NCI-H446 (cell line): ENCODE measurements around the gene KCNH1.
A peak's percentile ranks its signal among the peaks of the same experiment; 100 is the strongest.

Experiments
- DNase-seq, 2 experiments: peaks; one replicate each; lab custom pipeline; 2025; lab: John Stamatoyannopoulos, UW

KCNH1 gene

DNA sequence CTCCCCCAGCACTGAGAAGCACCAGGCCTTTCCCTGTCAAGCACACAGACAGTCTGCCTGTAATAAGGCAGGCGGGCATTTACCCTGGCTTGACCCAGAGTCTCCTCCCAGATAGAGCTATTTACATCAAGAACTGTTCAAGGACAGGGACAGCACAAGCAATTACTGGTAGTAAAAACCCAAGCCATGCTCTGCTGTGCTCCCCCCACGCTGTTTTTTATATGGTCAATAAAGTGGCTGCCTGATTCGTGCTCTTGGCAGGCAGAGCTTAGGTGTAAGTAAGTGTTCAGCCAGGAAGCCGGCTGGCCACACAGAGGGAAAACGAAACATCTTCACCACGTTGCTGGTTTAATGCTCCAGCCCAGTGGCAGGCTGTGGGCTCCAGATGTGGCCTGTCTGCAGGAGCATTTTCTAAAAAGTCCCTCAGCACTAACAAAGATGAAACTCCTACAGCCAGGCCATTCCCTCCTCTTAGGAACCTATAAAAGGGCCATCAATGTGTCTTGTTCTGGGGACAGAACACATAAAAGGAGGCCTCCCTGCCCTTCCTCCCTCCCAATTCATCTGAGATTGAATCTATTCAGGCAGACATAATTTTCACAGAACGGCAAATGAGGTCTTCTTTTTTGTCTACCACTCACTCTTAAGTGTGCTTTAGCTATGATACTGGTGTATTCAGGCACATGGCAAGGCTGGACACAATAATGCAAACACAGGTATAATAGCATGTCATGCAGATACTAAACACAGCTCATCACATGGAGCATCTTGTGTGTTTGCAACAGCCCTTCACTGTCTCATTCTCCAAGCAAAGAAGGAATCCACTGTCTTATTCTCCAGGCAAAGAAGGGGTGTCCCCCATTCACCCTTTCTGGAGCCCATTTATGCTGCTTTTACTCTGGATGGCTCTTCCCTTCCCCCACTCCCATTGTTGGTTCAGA lies 426.4 kb downstream of the KCNH1 start:
- no peak for DNase-seq

DNA sequence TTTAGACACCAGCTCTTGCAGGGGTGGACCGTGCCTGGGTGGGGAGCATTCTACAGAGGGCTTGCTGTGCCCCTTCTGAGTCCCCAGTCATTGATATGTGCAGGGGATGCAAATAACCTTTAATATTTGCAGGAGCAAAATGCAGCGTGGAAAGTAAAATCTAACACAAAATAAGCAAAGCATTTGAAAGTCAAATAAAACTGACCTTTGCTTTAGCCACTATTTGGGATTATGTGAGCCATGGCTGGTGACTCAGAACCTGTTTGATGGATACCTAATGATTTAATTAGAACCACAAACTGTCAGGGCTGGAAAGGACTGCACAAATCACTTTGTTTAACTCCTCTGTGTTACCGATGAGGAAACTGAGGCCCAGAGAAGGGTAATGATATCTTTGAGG lies 427.7 kb downstream of the KCNH1 start:
- no peak for DNase-seq

DNA sequence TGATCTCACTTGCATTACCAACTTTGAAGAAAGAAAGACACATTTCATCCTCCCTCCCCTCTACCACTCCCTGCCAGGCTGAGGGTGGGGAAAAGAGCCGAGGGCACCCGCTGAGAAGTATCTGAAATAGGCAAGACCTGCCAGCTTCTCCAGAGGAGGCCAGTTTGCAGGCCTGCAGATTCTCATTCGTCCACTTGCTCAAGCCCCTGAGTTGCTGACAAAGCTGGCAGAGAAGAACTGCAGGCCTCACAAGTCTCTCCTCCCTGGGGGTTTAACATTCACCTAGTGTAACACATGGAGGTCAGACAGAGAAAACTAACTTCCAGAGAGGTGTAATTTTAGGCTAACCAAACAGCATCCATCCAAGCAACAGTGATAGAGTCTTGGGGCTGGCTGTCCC lies 428.9 kb downstream of the KCNH1 start:
- no peak for DNase-seq

DNA sequence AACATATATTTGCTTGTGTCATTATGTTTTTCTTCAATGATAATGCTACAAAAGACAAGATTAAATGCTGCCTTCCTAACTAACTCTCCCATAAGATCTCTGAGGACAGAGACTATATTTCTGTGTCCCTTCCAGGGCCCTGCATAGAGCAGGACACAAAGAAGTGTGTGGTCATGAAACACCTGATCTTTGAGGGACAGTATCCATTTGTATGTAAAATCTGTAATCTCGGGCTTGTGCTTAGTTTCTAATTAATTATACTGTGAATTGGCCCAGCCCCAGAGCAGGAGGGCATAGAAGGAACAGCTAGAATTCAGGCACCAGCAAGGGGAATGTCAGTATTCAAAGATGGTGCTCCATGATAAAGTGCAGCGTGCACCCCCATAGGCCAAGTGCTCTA lies 430.4 kb downstream of the KCNH1 start:
- no peak for DNase-seq

DNA sequence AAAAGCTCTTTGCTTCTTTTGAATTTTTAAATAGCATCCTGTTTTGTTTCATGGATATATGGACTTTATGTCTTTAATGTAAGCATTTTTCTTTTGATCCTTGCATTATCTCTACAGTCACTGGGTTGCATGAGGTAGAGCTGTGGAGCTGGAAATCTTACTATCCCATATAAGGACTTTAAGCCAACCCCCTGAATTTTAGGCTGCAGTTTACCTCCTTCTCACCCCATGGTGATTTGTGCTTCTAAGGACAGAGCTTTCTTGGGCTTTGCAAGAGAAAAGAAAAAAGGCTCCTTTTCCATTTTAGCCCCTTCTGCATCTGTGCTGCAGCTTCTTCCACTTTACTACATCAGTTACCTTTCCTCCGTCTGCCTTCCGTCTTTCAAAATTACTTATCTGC lies 431.4 kb downstream of the KCNH1 start:
- DNase-seq: no peak

DNA sequence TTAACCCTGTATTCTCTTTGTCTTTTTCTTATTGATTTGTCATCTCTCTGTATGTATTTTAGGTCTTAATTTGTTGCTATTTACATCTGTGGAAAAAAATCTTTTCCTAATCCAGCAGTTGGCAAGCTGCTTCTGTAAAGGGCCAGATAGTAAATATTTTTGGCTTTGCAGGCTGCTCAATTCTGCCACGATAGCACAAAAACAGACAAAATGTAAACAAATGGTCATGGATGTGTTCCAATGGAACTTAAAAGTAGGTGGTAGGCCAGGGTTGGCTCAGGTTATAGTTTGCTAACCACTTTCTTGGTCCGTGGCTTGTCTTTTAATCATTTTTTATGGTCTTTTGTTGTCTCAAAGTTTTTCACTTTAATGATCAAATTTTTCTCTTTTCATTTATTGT lies 433.4 kb downstream of the KCNH1 start:
- DNase-seq: no peak

DNA sequence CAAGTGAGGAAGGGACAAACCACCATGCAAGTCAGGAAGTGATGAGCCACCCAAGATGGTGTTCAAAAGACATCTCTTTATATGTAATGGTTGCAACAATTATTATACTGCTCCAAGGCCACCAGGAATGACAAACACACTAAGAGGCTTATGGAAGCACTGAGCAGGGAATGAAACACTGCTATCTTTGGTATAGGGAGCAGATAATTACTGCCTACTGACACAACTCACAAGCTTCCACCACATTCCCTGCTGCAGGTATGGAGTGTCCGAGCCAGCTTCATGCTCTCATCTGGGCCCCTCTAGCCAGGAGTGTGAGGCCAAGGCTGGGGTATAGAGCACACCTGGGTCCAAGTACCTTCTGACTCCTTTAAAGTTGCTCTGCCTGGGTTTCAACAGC lies 433.9 kb downstream of the KCNH1 start:
- no peak for DNase-seq

DNA sequence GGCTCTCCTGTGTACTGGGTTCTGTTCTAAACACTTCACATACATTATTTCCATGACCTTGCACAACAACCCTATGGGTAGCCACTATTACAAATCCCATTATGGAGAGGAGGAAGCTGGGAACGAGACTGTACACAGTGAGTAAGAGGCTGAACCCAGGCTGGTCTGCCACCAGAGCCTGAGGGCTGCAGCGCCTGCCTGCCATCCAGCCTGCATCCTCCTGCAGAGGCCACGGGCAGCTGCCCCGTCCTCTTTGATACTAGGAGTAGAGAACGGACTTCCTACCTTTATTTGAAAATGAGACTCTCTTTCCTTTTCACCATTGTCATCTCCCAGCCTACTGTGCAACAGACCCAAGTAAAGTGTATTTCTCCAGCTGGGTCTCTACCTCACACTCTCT lies 435.3 kb downstream of the KCNH1 start:
- DNase-seq: no peak

DNA sequence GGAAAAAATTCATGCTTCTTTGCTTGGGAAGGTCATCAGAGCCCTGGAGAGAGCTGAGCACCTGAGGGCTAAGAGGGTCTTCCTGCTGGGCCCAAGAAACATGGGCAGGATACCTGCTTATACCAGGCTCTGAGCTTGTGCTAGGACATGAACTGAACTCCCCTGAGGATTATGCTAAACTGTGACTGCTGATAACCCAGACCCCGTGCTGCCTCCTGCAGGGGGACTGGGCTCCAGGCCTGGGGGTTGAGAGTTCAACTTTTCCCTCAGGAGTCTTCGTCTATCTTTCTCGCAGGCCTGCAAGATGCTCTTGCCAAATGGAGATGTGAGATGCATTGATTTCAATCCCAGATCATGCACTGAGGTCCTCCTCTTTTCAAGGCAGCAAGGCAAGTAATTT lies 436.8 kb downstream of the KCNH1 start:
- DNase-seq: no peak

DNA sequence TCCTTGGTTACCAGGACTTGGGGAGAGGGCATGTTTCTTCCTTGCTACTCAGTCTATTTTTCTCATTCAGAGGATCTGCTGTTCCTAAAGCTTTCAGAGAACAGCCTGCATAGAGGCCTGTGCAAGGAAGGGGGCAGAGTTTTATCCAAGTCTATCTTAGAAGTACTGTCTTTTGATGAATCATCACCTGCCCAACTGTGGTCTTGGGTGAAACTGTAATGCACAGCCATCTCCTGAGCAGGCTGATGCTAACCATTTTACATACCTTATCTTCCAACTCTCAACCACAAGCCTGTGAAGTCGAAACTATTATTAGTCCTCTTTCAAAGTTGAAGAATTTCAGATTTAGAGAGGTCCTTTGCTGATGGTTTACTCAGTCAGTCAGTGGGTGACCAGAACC lies 437.2 kb downstream of the KCNH1 start:
- DNase-seq: no peak

DNA sequence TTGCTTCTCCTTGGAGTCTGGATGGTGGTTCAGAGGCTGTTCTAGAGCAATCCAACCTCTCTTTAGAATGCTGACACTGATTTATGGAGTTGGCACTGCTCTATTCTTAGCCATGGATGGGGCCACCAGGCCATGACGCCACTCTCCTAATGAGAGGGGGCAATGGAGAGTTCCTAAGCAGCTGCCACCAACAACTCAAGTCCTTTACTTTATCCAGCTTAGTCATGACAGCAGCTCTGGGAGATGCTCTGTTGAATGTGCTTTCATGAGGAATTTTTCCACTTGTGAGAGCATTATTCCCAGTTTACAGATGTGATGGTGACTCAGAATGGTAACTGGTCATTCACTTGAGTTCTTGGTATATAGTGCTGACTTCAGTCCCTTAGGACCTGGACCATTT lies 438.9 kb downstream of the KCNH1 start:
- DNase-seq: no peak

DNA sequence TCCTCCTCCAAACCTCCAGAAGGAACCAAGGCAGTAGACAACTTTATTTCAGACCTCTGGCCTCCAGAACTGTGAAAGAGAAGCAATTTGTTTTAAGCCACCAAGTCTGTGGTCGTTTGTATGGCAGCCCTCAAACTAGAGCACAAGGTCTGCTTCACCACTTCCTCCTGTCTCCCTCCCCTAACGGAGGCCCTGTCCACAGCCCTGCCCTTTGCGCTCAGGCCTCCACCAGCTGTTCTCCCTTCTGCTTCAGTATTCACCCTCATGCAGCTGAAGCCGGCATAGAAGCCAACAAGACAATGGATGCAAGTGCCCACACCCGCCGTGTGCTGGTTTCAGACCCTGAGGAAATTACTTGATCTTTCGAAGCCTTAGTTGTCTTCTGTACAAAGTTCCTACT lies 441.2 kb downstream of the KCNH1 start:
- no peak for DNase-seq

DNA sequence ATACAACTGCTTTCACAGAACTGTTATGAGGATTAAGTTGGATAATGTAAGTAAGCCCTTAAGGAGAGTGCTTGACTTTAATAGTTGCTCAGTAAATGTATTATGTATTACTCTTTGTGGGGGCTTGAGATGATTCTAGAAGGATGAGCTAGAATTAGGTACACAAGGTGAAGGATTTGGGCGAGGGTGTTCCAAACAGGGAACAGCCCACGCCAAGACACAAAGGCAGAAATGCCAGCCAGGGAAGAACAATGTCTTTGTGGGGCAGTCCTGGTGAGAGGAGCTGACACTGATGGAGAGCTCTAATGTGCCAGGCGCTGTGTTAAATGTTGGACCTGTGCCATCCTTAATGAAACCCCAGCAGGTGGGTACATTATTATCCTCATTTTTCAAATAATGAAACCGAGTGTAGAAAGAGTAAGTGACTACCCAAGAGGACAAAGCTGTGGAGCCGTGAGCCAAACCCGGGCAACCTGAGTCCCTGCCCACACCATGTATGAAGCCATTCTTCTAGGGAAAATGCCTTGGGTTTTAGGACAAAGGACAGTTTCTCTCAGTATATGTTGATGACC lies 442.8 kb downstream of the KCNH1 start:
- DNase-seq: no peak

DNA sequence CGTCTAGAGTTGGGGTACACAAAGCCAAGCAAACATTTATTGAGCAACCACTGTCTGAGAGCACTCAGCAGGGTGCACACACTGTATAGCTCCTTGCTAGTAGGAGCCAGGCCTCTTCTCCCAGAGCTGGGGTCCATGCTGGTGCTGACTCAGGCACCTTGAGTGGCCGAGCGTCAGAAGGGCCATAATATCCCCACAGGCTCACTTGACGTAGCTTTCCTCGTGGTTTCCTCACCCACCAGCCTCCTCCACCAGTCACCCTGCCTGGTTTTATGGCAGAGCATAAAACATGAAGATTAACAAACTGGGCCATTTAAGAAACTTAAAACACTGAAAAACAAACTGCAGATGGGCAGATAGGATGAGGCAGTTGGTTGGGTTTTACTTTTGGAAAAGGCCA lies 443.7 kb downstream of the KCNH1 start:
- DNase-seq: no peak

DNA sequence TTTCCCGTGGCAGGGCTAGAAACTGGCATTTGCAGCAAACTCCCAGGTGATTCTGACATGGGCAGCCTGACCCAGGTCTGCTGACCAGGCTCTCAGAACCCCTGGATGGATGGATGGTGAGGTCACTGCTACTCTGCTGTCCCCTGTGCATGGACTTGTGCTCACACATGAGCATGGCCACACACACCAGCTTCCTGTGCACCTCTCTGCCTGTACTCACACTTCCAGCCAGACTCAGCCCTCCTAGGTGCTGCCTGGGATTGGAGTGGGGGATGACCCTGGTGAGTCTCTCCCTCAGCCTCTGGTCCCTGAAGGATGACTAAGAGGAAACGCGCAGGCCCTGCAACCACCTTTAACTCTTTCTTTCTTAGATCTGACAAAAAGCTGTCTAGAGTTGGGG lies 444.1 kb downstream of the KCNH1 start:
- no peak for DNase-seq

DNA sequence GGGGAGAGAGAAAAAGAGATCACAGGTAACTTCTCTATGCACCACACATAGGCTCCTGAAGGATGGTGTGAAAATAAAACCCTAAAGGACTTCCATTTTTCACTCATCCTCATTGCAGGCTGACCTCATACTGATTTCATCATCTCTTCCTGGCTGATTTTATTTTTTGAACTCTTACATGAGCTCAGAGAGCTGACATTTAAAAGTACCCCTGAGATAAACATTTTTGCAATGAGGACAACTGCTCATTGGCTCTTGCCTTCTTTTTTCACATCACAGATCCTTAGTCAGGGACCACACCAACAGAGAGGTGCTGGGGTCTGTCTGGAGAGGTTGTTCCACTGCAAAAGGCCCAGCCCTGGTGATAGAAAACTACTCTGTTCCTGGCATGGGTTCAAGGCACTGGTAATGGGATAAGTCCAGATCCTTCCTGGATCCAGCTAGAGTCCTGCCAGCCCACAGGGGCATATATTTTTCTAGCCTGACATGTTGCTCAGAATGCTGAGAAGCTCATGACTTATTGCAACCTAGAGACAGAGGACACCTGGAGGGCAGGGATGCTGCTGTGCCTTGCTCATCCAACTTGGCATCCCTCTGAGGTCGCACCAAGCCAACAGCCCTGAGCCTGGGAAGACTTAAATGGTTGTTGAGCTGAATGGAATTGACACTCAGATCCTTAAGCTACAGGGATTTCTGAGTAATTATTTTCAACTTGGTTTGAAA lies 445.3 kb downstream of the KCNH1 start:
- peak in 1 of 2 experiments; percentile 46 for DNase-seq

DNA sequence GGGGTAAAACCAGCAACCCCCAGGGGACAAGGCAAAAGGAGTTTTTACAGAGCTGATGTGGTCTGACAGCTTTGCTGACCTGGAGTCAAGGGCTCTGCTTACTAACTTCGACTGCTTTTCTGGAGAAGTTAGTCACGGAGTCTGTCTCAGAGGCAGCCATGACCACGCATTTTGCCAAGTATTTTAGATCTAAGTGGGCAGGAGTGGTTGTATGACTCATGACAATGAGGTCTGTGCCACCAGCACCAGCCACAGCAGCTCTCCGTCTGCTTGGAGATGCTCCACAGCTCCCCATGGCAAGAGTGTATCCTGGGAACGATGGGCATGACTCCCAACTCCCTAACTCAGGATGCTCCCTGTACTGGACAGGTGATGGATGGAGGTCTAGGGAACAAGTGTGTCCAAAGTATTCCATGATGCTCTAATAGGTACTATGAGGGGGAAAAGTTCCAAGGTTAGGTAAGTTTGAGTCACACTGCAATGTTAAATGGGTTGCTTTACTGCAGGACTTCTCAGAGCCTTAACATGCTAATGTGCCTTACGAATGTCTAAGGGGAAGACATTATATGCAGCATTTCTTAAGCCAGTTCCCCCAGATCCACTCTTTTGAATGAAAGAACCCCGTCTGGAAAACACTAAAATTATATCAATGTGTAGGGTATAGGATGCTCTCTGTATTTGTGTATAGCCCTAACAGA lies 446.2 kb downstream of the KCNH1 start:
- no peak for DNase-seq

DNA sequence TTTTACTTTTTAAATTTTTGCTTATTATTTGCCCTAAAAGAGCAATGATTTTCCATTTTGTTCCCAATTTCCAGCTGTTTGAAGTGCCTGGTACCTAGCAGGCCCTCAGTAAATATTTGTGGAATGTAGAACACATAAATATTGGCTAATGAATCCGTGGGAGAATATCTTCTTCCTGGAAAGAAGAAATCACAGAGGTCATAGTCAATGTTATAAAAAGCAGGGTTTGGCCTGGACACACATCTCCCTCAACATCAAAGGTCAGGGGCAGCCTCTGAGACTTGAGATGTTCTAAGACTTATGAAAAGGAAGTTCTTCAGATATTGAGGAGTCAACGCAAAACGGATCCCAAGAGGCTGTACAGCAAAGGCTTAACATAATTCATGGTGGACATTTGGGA lies 447.1 kb downstream of the KCNH1 start:
- no peak for DNase-seq

DNA sequence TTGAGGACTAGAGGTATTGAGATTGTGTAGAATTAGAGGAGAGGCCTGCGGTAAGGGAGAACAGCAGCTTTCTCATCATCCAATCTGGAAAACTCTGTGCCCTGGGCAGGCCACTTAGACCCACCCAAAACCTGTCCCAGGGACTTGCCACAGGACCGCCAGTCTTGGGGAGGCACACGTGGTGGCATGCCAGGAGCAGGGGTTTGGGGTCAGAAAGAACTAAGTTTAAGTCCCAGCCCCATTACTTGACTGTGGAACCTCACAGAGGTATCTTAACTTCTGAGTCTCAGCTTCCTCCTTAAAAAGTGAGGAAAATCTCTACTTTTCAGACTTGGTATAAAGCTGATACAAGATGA lies 448.7 kb downstream of the KCNH1 start:
- DNase-seq: no peak

DNA sequence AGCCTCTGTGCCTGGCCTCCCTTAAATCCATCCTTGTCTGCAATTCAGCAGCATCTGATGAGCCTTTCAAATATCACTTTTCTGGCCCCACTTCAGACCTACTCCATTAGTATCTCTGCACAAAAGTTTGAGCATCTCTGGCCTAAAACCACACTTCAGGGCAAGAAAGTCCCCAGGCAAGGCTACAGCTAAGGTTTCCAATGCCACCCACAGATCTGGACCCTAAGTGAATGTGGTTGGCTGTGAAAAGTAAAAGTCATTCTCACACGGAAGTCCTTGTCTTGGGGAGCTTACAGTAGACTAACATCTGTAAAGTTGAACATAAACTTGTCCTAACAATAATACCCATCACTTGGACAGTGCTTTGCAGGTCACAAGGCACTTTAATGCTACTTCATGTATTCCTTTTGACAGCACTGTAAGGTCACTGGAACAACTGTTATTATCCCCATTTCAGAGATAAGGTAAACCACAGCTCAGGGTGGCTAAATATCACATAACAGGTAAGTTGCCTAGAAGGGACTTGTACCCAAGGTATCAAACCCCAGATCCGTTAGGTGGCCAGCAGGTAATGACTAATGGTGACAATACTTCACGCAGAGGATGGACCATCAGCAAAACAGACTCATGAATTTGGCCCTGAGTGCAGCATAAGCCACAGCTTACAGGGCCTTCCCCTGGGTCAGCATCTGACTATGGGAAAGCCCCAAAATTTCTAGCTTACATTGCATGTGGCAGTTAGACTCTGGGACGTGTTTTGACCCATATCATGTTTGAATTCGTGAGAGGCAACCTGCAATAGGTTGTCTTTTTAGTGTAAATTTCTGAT lies 449.3 kb downstream of the KCNH1 start:
- DNase-seq: no peak

DNA sequence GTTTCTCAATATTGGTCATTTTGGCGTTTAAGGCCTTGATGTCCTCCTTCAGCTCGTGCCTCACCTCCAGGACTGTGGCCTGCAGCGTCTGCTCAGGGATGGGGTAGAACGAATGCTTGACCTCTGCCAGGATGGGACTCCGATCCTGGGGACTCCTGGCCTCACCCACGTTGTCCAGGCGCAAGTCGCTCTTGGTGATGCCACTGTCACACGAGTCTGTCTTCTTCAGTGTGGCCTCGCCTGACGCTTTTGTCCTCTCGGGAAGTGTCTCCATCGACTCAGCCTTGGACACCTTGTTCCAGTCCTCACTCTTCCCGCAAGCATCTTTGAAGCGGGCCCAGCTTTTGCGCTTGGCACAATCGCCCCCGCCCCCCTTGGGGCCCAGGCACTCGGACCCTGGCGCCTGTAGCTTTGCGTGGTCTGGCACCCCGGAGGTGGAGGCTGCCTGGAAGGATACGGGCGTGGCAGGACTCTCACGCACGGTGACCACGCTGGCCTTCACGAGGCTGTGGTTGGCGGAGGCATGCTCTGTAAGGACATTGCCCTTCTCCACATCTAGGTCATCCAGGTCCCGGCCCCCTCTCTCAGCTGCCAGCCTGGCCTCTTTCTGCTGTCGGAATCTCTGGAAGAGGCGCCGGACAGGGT lies 450.4 kb downstream of the KCNH1 start:
- no peak for DNase-seq
